Measurements from ENCODE around the gene KCNJ15.
A peak's percentile ranks its signal among the peaks of the same experiment; 100 is the strongest.

KCNJ15 gene

GRCh38 chr21:38355992-38356781 is 99.4 kb downstream of the KCNJ15 start:
- DNase-seq (ENCODE audit: low spot score) = peak; percentile 78
